Measurements from ENCODE around the gene PHEX.

The PHEX gene

DNA sequence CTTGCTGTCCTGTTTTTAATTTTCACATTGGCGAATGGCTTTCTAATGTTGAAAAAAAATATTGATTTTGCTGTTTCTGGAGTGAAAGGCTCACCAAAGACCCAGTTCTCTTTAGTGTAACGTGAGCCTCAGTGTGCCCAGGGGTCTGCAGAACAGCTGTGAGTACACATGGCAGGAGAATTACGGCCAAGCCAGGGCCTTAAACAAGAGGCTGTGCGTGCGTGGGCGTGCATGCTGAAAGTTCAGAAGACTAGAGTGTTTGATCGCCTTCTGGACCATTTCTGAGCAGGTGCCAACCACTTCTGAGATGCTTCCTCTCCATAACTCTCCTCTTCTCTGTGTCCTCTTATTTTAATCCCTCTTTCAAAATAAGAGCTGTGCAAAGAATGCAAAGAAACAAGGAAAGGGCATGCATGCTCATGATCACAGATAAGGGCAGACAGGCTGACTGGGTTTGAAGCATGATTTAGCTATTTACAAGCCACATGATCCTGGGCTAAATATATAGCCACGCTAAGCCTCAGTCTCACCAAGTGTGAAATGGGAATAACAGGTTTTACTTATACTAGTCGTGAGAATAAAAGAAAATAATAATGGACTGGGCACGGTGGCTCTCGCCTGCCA lies 9.9 kb downstream of the PHEX start:
- Histone ChIP-seq H3K36me3 (ENCODE audit: insufficient read depth, low read length) (no peaks in the 10 kb centered on the region), H3K4me3 (ENCODE audit: low read length) (no peak overlapping the region), H3K9ac (ENCODE audit: low read depth, low read length) (no peak overlapping the region), H3K9me3 (replicated peaks; ENCODE audit: low read length) (no peaks in the 10 kb centered on the region), H3K4me2 (ENCODE audit: low read length) (no peak overlapping the region), H3K4me1 (ENCODE audit: control insufficient read depth, insufficient read depth, low read length) (no peaks in the 10 kb centered on the region), H3K27me3 (ENCODE audit: control insufficient read depth, insufficient read depth, low read length) (no peaks in the 10 kb centered on the region)

DNA sequence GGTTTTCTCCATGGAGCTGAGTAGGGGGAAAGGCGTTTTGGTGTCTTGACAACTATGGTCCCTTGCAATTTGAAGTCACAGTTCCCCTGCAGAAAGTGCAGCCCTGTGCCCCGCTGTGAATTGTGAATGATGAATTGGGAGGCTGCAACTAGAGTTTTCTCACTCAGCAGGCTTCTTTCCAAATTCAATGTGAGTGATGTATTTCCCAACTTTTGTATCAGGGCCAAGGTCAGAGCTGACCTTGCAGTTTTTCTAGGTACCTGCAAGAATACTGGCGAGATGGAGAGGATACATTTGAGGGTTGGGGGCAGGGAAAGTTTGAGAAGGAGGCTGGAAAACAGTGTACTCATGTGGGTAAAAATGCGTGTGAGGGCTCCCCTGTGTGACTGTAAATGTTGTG lies 11.7 kb downstream of the PHEX start:
- Histone ChIP-seq H3K4me3 (ENCODE audit: low read length) (no peak overlapping the region), H3K36me3 (ENCODE audit: insufficient read depth, low read length) (no peaks in the 10 kb centered on the region), H3K4me1 (ENCODE audit: control insufficient read depth, insufficient read depth, low read length) (no peaks in the 10 kb centered on the region), H3K9ac (ENCODE audit: low read depth, low read length) (no peak overlapping the region), H3K9me3 (replicated peaks; ENCODE audit: low read length) (no peaks in the 10 kb centered on the region), H3K4me2 (ENCODE audit: low read length) (no peak overlapping the region), H3K27me3 (ENCODE audit: control insufficient read depth, insufficient read depth, low read length) (no peaks in the 10 kb centered on the region)

DNA sequence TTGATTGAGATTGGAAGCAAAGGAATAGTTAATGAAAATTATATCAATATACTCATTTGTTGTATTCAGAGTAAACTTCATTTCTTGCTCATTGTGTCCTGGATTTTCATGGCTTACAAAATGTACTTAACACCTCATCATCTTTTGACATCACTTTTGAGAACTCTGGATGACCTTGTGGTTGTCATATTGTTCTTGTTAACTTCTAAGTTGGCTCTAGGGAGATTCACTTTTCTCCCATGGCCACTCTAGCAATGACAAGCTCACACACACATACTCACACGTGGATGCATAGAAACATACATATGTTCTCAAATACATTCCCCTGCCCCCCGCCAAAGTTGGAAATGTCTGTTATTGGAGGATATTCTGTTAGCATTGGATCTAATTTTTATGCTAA lies 15.3 kb downstream of the PHEX start:
- H3K9me3 ChIP-seq (replicated peaks; ENCODE audit: low read length): no peaks in the 10 kb centered on the region
- H3K9ac ChIP-seq (ENCODE audit: low read depth, low read length): no peak overlapping the region
- no peaks in the 10 kb centered on the region for H3K36me3 ChIP-seq (ENCODE audit: insufficient read depth, low read length)
- no peak overlapping the region for H3K4me3 ChIP-seq (ENCODE audit: low read length)
- no peaks in the 10 kb centered on the region for H3K27me3 ChIP-seq (ENCODE audit: control insufficient read depth, insufficient read depth, low read length)
- H3K4me1 ChIP-seq (ENCODE audit: control insufficient read depth, insufficient read depth, low read length): no peaks in the 10 kb centered on the region
- H3K4me2 ChIP-seq (ENCODE audit: low read length): no peak overlapping the region

DNA sequence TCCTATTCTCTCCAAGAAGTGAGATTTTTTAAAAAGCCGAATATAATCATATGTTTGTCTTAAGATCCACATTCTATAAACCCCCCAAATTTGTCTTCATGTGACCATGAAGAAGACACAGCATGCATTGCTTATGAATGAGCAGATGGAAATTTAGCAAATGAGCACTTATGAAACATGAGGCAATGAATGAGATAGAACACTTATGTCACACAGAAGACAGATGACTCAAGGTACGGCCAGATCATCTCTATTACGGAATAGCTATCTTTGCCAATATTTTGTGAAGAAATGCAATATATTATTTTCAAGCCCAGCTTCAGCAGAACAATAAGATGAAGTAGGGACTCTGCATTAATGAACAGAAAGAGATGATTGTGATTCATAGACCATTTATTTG lies 21.4 kb downstream of the PHEX start:
- H3K4me3 ChIP-seq (ENCODE audit: low read length): no peak overlapping the region
- H3K4me1 ChIP-seq (ENCODE audit: control insufficient read depth, insufficient read depth, low read length): no peaks in the 10 kb centered on the region
- no peaks in the 10 kb centered on the region for H3K9me3 ChIP-seq (replicated peaks; ENCODE audit: low read length)
- no peaks in the 10 kb centered on the region for H3K27me3 ChIP-seq (ENCODE audit: control insufficient read depth, insufficient read depth, low read length)
- no peaks in the 10 kb centered on the region for H3K36me3 ChIP-seq (ENCODE audit: insufficient read depth, low read length)
- no peak overlapping the region for H3K4me2 ChIP-seq (ENCODE audit: low read length)
- H3K9ac ChIP-seq (ENCODE audit: low read depth, low read length): no peak overlapping the region

DNA sequence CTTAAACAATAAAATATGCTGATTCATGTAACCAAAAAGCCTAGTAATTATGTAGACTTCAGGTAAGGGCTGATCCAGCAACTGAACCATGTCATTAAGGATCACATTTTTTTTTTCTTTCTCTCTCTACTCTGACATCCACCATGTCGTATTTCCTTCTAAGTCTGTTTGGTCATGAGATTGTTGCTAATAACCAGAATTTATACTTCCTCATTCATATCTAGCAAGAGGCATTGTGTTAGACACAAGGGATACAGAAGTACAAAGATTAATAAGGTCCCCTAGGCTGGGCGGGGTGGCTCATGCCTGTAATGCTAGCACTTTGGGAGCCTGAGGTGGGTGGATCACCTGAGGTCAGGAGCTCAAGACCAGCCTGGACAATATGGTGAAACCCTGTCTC lies 24.1 kb downstream of the PHEX start:
- no peak overlapping the region for H3K4me2 ChIP-seq (ENCODE audit: low read length)
- no peak overlapping the region for H3K9ac ChIP-seq (ENCODE audit: low read depth, low read length)
- no peaks in the 10 kb centered on the region for H3K27me3 ChIP-seq (ENCODE audit: control insufficient read depth, insufficient read depth, low read length)
- no peaks in the 10 kb centered on the region for H3K9me3 ChIP-seq (replicated peaks; ENCODE audit: low read length)
- peaks cover 10% of the 10 kb centered on the region for H3K4me1 ChIP-seq (ENCODE audit: control insufficient read depth, insufficient read depth, low read length)
- H3K36me3 ChIP-seq (ENCODE audit: insufficient read depth, low read length): no peaks in the 10 kb centered on the region
- no peak overlapping the region for H3K4me3 ChIP-seq (ENCODE audit: low read length)

DNA sequence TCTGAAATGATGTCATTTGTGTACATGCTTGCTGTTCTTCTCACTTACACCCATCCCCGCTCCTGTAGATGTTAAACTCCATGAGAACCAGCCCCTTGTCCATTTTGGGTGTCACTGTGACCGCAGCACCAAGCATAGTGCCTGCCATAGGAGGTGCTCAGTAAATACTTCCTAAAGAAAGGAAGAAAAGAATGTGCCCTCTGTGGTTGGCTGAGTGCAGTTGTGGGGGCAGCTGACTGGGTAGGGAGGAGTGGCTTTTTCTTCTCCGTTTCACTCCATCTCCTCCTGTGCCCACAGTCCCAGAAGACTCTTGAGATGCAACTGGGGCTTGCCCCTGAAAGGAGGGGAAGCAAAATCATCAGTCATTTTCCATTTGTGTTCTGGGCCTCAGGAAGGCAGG lies 25.5 kb downstream of the PHEX start:
- no peak overlapping the region for H3K9ac ChIP-seq (ENCODE audit: low read depth, low read length)
- H3K36me3 ChIP-seq (ENCODE audit: insufficient read depth, low read length): no peaks in the 10 kb centered on the region
- H3K9me3 ChIP-seq (replicated peaks; ENCODE audit: low read length): no peaks in the 10 kb centered on the region
- no peaks in the 10 kb centered on the region for H3K27me3 ChIP-seq (ENCODE audit: control insufficient read depth, insufficient read depth, low read length)
- H3K4me3 ChIP-seq (ENCODE audit: low read length): no peak overlapping the region
- no peak overlapping the region for H3K4me2 ChIP-seq (ENCODE audit: low read length)
- H3K4me1 ChIP-seq (ENCODE audit: control insufficient read depth, insufficient read depth, low read length): peaks cover 10% of the 10 kb centered on the region

DNA sequence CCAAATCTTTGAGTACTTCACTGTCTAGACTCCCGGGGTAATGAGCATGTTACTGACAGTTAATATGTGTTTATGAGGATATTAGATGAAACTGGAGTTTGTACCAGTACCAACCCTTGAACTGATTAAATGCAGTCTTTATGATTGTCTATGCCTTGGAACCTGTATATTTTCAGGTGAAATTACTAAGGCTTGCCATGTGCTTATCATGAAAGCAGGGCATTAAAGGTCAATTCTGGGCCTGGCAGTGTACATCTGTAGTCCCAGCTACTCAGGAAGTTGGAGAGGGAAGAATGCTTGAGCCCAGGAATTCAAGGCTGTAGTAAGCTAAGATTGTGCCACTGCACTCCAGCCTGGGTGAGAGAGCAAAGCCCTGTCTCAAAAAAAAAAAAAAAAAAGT lies 27.6 kb downstream of the PHEX start:
- no peak overlapping the region for H3K9ac ChIP-seq (ENCODE audit: low read depth, low read length)
- H3K4me1 ChIP-seq (ENCODE audit: control insufficient read depth, insufficient read depth, low read length): peaks cover 10% of the 10 kb centered on the region
- no peaks in the 10 kb centered on the region for H3K9me3 ChIP-seq (replicated peaks; ENCODE audit: low read length)
- H3K4me2 ChIP-seq (ENCODE audit: low read length): no peak overlapping the region
- H3K36me3 ChIP-seq (ENCODE audit: insufficient read depth, low read length): no peaks in the 10 kb centered on the region
- no peak overlapping the region for H3K4me3 ChIP-seq (ENCODE audit: low read length)
- H3K27me3 ChIP-seq (ENCODE audit: control insufficient read depth, insufficient read depth, low read length): no peaks in the 10 kb centered on the region

DNA sequence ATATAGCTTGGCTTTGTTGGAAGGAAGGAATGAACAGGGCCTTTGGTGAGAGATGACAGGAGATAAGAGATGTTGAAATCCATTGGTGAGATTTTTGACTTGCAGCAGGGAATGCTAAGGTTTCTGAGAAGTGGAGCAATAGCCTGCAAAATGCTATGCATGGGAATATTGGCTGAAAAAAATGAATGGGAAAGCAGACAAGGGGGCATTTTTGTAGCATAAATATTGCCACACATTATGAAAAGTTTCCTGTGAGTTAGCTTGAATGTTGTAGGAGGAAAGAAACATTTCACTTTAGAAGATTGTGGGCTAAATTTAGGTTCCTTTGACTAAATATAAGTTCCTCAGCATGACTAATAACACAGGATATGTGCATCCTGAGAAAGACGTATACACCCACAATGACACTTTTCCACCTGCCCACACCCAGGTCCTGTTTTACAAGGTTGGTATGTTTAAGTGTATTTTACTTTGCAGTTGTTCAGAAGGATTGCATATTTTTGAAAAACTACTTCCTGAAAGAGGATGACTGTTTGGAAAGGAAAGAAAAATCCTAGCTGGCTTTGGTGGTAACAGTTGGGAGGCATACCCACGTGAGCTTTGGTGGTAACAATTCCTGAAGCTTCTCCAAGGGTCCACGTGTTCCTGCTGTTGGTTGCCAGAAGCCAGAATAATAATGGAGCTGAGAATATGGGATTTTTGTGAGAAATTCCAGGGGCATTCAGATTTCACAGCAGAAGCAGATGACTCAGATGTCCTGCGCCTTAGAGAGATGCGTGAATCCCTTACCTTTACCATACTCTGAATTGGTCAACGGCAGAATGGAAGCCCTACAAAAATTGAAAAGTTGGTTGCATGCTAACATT lies 28.5 kb downstream of the PHEX start:
- H3K4me2 ChIP-seq (ENCODE audit: low read length): no peak overlapping the region
- H3K36me3 ChIP-seq (ENCODE audit: insufficient read depth, low read length): no peaks in the 10 kb centered on the region
- H3K4me3 ChIP-seq (ENCODE audit: low read length): no peak overlapping the region
- H3K9ac ChIP-seq (ENCODE audit: low read depth, low read length): no peak overlapping the region
- peaks cover 10% of the 10 kb centered on the region for H3K4me1 ChIP-seq (ENCODE audit: control insufficient read depth, insufficient read depth, low read length)
- H3K27me3 ChIP-seq (ENCODE audit: control insufficient read depth, insufficient read depth, low read length): no peaks in the 10 kb centered on the region
- H3K9me3 ChIP-seq (replicated peaks; ENCODE audit: low read length): no peaks in the 10 kb centered on the region

DNA sequence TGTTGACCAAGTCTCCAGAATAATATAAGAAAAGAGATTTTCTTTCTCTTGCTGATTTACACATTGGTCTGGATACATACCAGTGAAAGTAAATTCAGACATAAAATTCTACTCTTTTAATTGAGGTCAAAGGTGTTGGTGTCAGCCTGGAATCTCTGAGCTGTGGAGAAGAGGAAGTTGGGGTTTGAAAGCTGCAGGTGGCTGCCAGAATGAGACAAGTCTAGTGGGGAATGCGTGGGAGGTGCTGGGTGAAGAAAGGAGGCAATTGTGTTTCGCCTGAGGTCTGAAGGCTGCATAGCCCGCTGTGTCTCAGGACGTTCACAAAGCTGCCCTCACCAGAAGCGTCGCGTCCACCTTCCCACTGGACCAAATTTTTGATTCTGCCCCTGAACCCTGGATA lies 31.2 kb downstream of the PHEX start:
- no peak overlapping the region for H3K4me2 ChIP-seq (ENCODE audit: low read length)
- no peak overlapping the region for H3K9ac ChIP-seq (ENCODE audit: low read depth, low read length)
- H3K4me1 ChIP-seq (ENCODE audit: control insufficient read depth, insufficient read depth, low read length): peaks cover 10% of the 10 kb centered on the region
- H3K9me3 ChIP-seq (replicated peaks; ENCODE audit: low read length): no peaks in the 10 kb centered on the region
- H3K4me3 ChIP-seq (ENCODE audit: low read length): no peak overlapping the region
- H3K27me3 ChIP-seq (ENCODE audit: control insufficient read depth, insufficient read depth, low read length): no peaks in the 10 kb centered on the region
- no peaks in the 10 kb centered on the region for H3K36me3 ChIP-seq (ENCODE audit: insufficient read depth, low read length)

DNA sequence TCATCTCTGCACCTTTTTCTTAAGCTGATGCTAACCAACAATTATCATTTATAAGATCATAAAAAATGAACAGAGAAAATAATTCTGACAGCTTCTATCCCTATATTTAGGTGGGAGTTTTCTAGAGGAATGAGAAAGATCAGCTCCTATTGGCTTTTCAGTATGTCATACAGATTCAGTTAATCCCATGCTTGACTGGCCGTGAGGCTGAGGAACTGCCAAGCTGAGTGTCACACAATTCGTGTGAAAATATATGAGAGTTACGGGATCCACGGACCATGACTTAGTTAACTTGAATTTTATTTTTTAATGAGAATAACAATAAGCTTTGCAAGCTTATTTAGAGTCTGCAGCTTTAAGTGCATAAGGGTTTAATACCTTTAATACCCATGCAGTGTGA lies 37.5 kb downstream of the PHEX start:
- Histone ChIP-seq H3K36me3 (ENCODE audit: insufficient read depth, low read length) (no peaks in the 10 kb centered on the region), H3K4me2 (ENCODE audit: low read length) (no peak overlapping the region), H3K27me3 (ENCODE audit: control insufficient read depth, insufficient read depth, low read length) (no peaks in the 10 kb centered on the region), H3K4me1 (ENCODE audit: control insufficient read depth, insufficient read depth, low read length) (no peaks in the 10 kb centered on the region), H3K9me3 (replicated peaks; ENCODE audit: low read length) (no peaks in the 10 kb centered on the region), H3K9ac (ENCODE audit: low read depth, low read length) (no peak overlapping the region), H3K4me3 (ENCODE audit: low read length) (no peak overlapping the region)

DNA sequence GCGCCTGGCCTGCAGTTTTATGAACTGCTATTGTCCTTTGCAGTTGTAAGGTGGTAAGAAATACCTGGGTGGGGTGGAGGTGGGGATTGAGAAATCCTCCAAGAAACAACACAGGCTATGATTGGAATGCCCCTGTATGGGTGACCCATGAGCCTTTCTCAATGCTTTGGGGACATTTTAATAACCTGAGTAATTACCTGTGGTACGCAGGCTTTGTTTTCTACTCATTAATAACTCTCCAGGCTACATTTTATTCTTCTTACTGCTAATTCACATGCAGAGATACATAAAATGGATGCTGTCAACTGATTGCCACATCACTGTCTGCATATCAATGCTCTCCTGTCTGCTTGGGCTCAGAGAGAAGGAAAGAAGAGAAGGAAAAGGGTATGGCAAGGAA lies 41.8 kb downstream of the PHEX start:
- Histone ChIP-seq H3K4me1 (ENCODE audit: control insufficient read depth, insufficient read depth, low read length) (no peaks in the 10 kb centered on the region), H3K9ac (ENCODE audit: low read depth, low read length) (no peak overlapping the region), H3K4me3 (ENCODE audit: low read length) (no peak overlapping the region), H3K27me3 (ENCODE audit: control insufficient read depth, insufficient read depth, low read length) (no peaks in the 10 kb centered on the region), H3K9me3 (replicated peaks; ENCODE audit: low read length) (no peaks in the 10 kb centered on the region), H3K4me2 (ENCODE audit: low read length) (no peak overlapping the region), H3K36me3 (ENCODE audit: insufficient read depth, low read length) (no peaks in the 10 kb centered on the region)

DNA sequence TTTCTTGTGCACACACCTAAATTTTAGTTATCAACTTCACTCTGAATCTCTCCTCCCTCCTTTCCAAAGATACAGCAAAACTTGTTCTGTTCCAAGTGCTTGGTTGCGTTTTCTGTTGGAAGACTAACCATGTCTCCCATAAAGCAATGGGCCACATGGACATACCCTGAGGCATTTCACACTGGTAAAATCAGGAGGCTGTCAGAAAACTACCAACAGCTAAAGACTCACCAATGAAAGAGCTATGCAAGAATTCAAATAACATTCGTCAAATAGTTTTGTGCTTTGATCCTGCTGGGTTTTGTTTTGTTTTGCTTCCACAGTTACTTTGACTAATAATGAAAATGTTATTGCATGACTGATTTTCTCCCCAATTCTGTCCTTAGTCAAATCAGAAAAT lies 46.0 kb downstream of the PHEX start:
- H3K36me3 ChIP-seq (ENCODE audit: insufficient read depth, low read length): no peaks in the 10 kb centered on the region
- H3K9ac ChIP-seq (ENCODE audit: low read depth, low read length): no peak overlapping the region
- H3K4me1 ChIP-seq (ENCODE audit: control insufficient read depth, insufficient read depth, low read length): no peaks in the 10 kb centered on the region
- no peaks in the 10 kb centered on the region for H3K27me3 ChIP-seq (ENCODE audit: control insufficient read depth, insufficient read depth, low read length)
- H3K4me2 ChIP-seq (ENCODE audit: low read length): no peak overlapping the region
- no peak overlapping the region for H3K4me3 ChIP-seq (ENCODE audit: low read length)
- no peaks in the 10 kb centered on the region for H3K9me3 ChIP-seq (replicated peaks; ENCODE audit: low read length)
